Heart right ventricle (tissue), 16 donors: ENCODE results near the gene OSBPL3. TPM values are rescaled to one million over a fixed set of nuclear protein-coding genes. Genes with fewer than 3 reads are reported as not detected.

Experiments
- ATAC-seq, 8 donors: fragments of 200-7000 bp; cut with Tn5 transposase; one replicate each; pipeline ENCODE4 v1.9.1; 2020; ENCODE audit warnings: mild to moderate bottlenecking in 8 of 8, moderate library complexity in 8 of 8, moderate number of reproducible peaks in 1 of 8
- DNase-seq, 2 donors: peaks; one replicate each; pipeline ENCODE4 v3.0.0-alpha.2; 2020
- H3K27ac ChIP-seq, 10 donors: fragments of 200-600 bp; sonication (generic) in 2 of 10; one replicate each; pipeline versions ENCODE4 v1.5.0 to v1.8.0; 2020 to 2022; ENCODE audit warnings: mild to moderate bottlenecking in 3 of 10
- H3K27me3 ChIP-seq, 7 donors: fragments of 200-600 bp; one replicate each; pipeline ENCODE4 v1.8.0; 2021 to 2022; ENCODE audit warnings: mild to moderate bottlenecking in 2 of 7
- H3K36me3 ChIP-seq, 9 donors: fragments of 200-600 bp; sonication (generic) in 1 of 9; one replicate each; pipeline versions ENCODE4 v1.5.0 to v1.8.0; 2020 to 2022; ENCODE audit warnings: mild to moderate bottlenecking in 2 of 9
- H3K4me1 ChIP-seq, 9 donors: fragments of 200-600 bp; sonication (generic) in 1 of 9; one replicate each; pipeline versions ENCODE4 v1.5.0 to v1.8.0; 2020 to 2022; ENCODE audit warnings: mild to moderate bottlenecking in 4 of 9
- H3K4me3 ChIP-seq, 10 donors: fragments of 200-600 bp; sonication (generic) in 2 of 10; one replicate each; pipeline versions ENCODE4 v1.5.0 to v1.8.0; 2020 to 2022; ENCODE audit warnings: mild to moderate bottlenecking in 7 of 10, moderate library complexity in 2 of 10
- H3K9me3 ChIP-seq, 11 donors: fragments of 200-600 bp in 10 of 11; sonication (generic) in 2 of 11; one replicate each; pipeline versions ENCODE4 v1.5.0 to v1.8.0; 2013 to 2022; ENCODE audit warnings: mild to moderate bottlenecking in 2 of 11, control low read depth in 1 of 11, moderate library complexity in 1 of 11
- CTCF ChIP-seq, 9 donors: fragments of 200-600 bp; sonication (generic) in 2 of 9; IDR thresholded peaks; one replicate each; pipeline versions ENCODE4 v1.5.0 to v1.8.0; 2021 to 2022; ENCODE audit warnings: antibody characterized with exemption in 9 of 9, mild to moderate bottlenecking in 5 of 9, moderate library complexity in 1 of 9
- WGBS, 2 donors: extraction: QIAGEN DNeasy Blood & Tissue Kit; methylation state at CpG; one replicate each; pipeline ENCODE4 v1.1.7; 2013; ENCODE audit warnings: inconsistent platforms in 1 of 2; 5-methylcytosine and 5-hydroxymethylcytosine counted together
- intact Hi-C, 10 donors: fragments of 100-400 bp; cut with DNase I; formaldehyde crosslinking; loops; one replicate each; pipeline versions ENCODE4 v1.11.1 to v1.14.2; 2022
- polyA plus RNA-seq, 2 donors: library from polyadenylated mRNA; stranded (reverse); fragments of 200-250 nt; gene quantifications; one replicate each; pipeline ENCODE4 v1.2.3, GENCODE V29; 2013
- total RNA-seq, 10 donors: library from RNA; stranded (reverse); fragmentation: NEBNext Ultra II Directional in 3 of 10; extraction: Animal tissue kit (Norgen Biotek cat#: 25700) in 3 of 10; gene quantifications; one replicate each; pipeline versions ENCODE4 v1.2.1 to v1.2.4, GENCODE V29; 2021 to 2023
- donor health status: Arrhythmogenic right ventricular cardiomyopathy.
- donor health status: ischemic (EF 13 %, LVEDD 7.1; RV severe dilation, severe dysfunction).
- donor health status: healthy with polysubstance abuse.
- donor health status: DM: no; HTN: yes; CAD: no.
- donor health status: DM: no; HTN: no; CAD: no.
- donor health status: ischemic (EF 25% LVEDD 6.9; RV normal size, moderate dysfunction).
- donor health status: ischemic (EF 25% LVEDD 5.7; RV mildly dilated, moderate dysfunction).
- donor health status: healthy.
- donor health status: DM: yes; HTN: yes; CAD: no.
- donor health status: Ischemic cardiomyopathy.
- donor health status: ischemic (EF 35%, LVEDD 5.7; RV mildly dilated, moderate dysfunction).
- donor health status: nonischemic (EF 11% LVEDD 7.7; RV severe dilation, severe dysfunction).
- donor health status: DM: yes; HTN: yes; CAD: no.
- donor health status: PGD.
- donor health status: ischemic (EF 29% LVEDD 5.4; RV normal size, mild dysfunction).
- donor health status: nonischemic (EF 23%, LVEDD 6.1; RV moderate dilation, normal function).

OSBPL3 gene
- total and polyA plus RNA-seq, 12 donors: 1.2 to 10.6 (median 3.5) TPM

- ATAC-seq (no peak), DNase-seq (no peak)
- H3K27ac ChIP-seq: no peak overlapping the region
- no peaks in the 10 kb centered on the region for H3K27me3 ChIP-seq
- H3K9me3 ChIP-seq: no peaks in the 10 kb centered on the region
- H3K4me1 ChIP-seq: peaks cover 0 to 11% (median 0%) of the 10 kb centered on the region in 9 donors
- TF ChIP-seq CTCF (IDR thresholded peaks at IDR 0.05): no peak
- intact Hi-C loops: no loop called here
- H3K4me3 ChIP-seq: no peak overlapping the region
- no peaks in the 10 kb centered on the region for H3K36me3 ChIP-seq
- WGBS, 2 donors: 87 to 89% methylated on average over 5 of the region's 5 CpGs
Measured at GRCh38 chr7:24942226-24942625, 37.8 kb downstream of the OSBPL3 start.

GRCh38 chr7:24939416-24939815 is 40.6 kb downstream of the OSBPL3 start:
- H3K36me3 ChIP-seq: no peaks in the 10 kb centered on the region
- peak overlapping the region in 1 of 10 donors; percentile 15 for H3K27ac ChIP-seq
- no peaks in the 10 kb centered on the region for H3K27me3 ChIP-seq
- no peak for DNase-seq
- ATAC-seq: no peak
- H3K4me1 ChIP-seq: peaks cover 0 to 17% (median 0%) of the 10 kb centered on the region in 9 donors
- intact Hi-C loops: no loop called here
- H3K4me3 ChIP-seq: no peak overlapping the region
- 75 to 88% methylated on average over 1 of the region's 1 CpG for WGBS, 2 donors
- no peaks in the 10 kb centered on the region for H3K9me3 ChIP-seq
- no peak for TF ChIP-seq CTCF (IDR thresholded peaks at IDR 0.05)

GRCh38 chr7:24936121-24936824 is 43.7 kb downstream of the OSBPL3 start:
- H3K27ac ChIP-seq: no peak overlapping the region
- H3K36me3 ChIP-seq: no peaks in the 10 kb centered on the region
- intact Hi-C loops: no loop called here
- no peaks in the 10 kb centered on the region for H3K9me3 ChIP-seq
- H3K4me1 ChIP-seq: peaks cover 0 to 17% (median 0%) of the 10 kb centered on the region in 9 donors
- no peaks in the 10 kb centered on the region for H3K27me3 ChIP-seq
- TF ChIP-seq CTCF (IDR thresholded peaks at IDR 0.05): no peak
- no peak for ATAC-seq
- DNase-seq: no peak
- 82 to 88% methylated on average over 3 of the region's 3 CpGs for WGBS, 2 donors
- no peak overlapping the region for H3K4me3 ChIP-seq

GRCh38 chr7:24933298-24933697 is 46.7 kb downstream of the OSBPL3 start:
- no peaks in the 10 kb centered on the region for H3K27me3 ChIP-seq
- ATAC-seq (no peak), DNase-seq (no peak)
- peaks cover 0 to 12% (median 0%) of the 10 kb centered on the region in 9 donors for H3K4me1 ChIP-seq
- 84 to 85% methylated on average over 2 of the region's 2 CpGs for WGBS, 2 donors
- no peaks in the 10 kb centered on the region for H3K36me3 ChIP-seq
- no peak for TF ChIP-seq CTCF (IDR thresholded peaks at IDR 0.05)
- H3K9me3 ChIP-seq: no peaks in the 10 kb centered on the region
- H3K4me3 ChIP-seq: no peak overlapping the region
- no peak overlapping the region for H3K27ac ChIP-seq
- intact Hi-C loops: no loop called here
